HepG2 (cell line): ENCODE results near the gene GALR1. TPM values are rescaled to one million over a fixed set of nuclear protein-coding genes. Genes with fewer than 3 reads are reported as not detected.
"Not testable (repeated sequence)": the region's sequence is repeated elsewhere in the genome, so short reads cannot be mapped to it uniquely, and the experiment has no call there.

ENCODE experiments used
- ATAC-seq: fragments of 200-7000 bp; cut with Tn5 transposase; 3 replicates; pipeline ENCODE4 v1.9.1; 2020; ENCODE audit warnings: mild to moderate bottlenecking, moderate library complexity
- BruUV-seq: library from RNA; stranded (reverse); fragments of 400-500 nt; replicated peaks from 2 replicates; lab custom pipeline; 2021; lab: Mats Ljungman, UMichigan
- CTCF ChIA-PET: fragments of 300-600 bp; formaldehyde crosslinking; extraction: SDS; loops from one replicate; lab custom pipeline; 2021; ENCODE audit warnings: low total read pairs, inconsistent platforms, low intra/inter-chr PET ratio; lab: Yijun Ruan, JAX
- POLR2A ChIA-PET: fragments of 350-600 bp; sonication (Branson Sonifier 250); formaldehyde crosslinking; loops from one replicate; lab custom pipeline; 2020; ENCODE audit warnings: antibody characterized with exemption, inconsistent platforms; lab: Yijun Ruan, JAX
- DNase-seq: peaks from one replicate; pipeline ENCODE4 v3.0.0-alpha.2; 2015; ENCODE audit warnings: low spot score
- FAIRE-seq: peaks from 3 replicates; lab custom pipeline; 2011; peaks lifted over from hg19 to GRCh38; lab: Jason Lieb, UNC
- H2AFZ ChIP-seq: one replicate; pipeline ENCODE4 v1.6.1; 2011; ENCODE audit warnings: low read length, inconsistent platforms
- H3K27ac ChIP-seq: fragments of 300-600 bp; 3 replicates; pipeline ENCODE4 v1.8.0; 2011; ENCODE audit warnings: mixed run types, mild to moderate bottlenecking, mixed read lengths, low read length, inconsistent platforms; ENCODE audit not compliant: insufficient read depth; ENCODE audit errors: extremely low read length
- H3K27me3 ChIP-seq, 2 experiments: fragments of 200-600 bp in 1 of 2; 2 replicates in 1 of 2; 3 replicates in 1 of 2; pipeline versions ENCODE4 v1.6.0 to v1.8.0; 2011; ENCODE audit warnings: low read length in 2 of 2, mild to moderate bottlenecking in 2 of 2, moderate library complexity in 2 of 2, inconsistent platforms in 1 of 2; ENCODE audit not compliant: insufficient read depth in 2 of 2, control insufficient read depth in 1 of 2
- H3K36me3 ChIP-seq, 2 experiments: fragments of 200-600 bp in 1 of 2; replicated peaks in 1 of 2; 2 replicates in 1 of 2; 3 replicates in 1 of 2; pipeline versions ENCODE4 v1.5.1 to v1.8.0; 2011; ENCODE audit warnings: low read length in 2 of 2, inconsistent platforms in 1 of 2; ENCODE audit not compliant: insufficient read depth in 2 of 2, control insufficient read depth in 1 of 2
- H3K4me1 ChIP-seq: 2 replicates; pipeline ENCODE4 v1.5.1; 2012; ENCODE audit warnings: low read length, inconsistent platforms; ENCODE audit not compliant: insufficient read depth
- H3K4me2 ChIP-seq: 2 replicates; pipeline ENCODE4 v1.6.0; 2011; ENCODE audit warnings: low read depth, low read length, inconsistent platforms
- H3K4me3 ChIP-seq, 3 experiments: fragments of 200-600 bp in 1 of 3; sonication (generic), shearing (Covaris generic) in 1 of 3; replicated peaks in 1 of 3; 2 replicates each; pipeline ENCODE4 v1.5.1; 2011 to 2016; ENCODE audit warnings: low read length in 3 of 3, inconsistent platforms in 2 of 3, low read depth in 2 of 3, mild to moderate bottlenecking in 2 of 3, control low read depth in 1 of 3, mixed read lengths in 1 of 3; ENCODE audit not compliant: insufficient read depth in 1 of 3
- H3K79me2 ChIP-seq: one replicate; pipeline ENCODE4 v1.6.1; 2011; ENCODE audit warnings: low read length, inconsistent platforms; ENCODE audit not compliant: insufficient read depth
- H3K9ac ChIP-seq: 2 replicates; pipeline ENCODE4 v1.6.0; 2011; ENCODE audit warnings: mild to moderate bottlenecking, low read depth, low read length, inconsistent platforms; ENCODE audit not compliant: insufficient read depth
- H3K9me3 ChIP-seq: 2 replicates; pipeline ENCODE4 v1.5.1; 2012; ENCODE audit warnings: mild to moderate bottlenecking, low read length
- H4K20me1 ChIP-seq: 2 replicates; pipeline ENCODE4 v1.6.0; 2011; ENCODE audit warnings: inconsistent platforms, mild to moderate bottlenecking, low read length, moderate library complexity; ENCODE audit not compliant: insufficient read depth
- CBX2 ChIP-seq, 2 experiments: fragments of 200-600 bp in 1 of 2; sonication (generic); formaldehyde crosslinking in 1 of 2; IDR thresholded peaks; 2 replicates each; pipeline versions ENCODE4 v1.7.0 to v1.8.1; 2018 to 2022; ENCODE audit warnings: low read depth in 2 of 2, low read length in 1 of 2, mild to moderate bottlenecking in 1 of 2, missing genetic modification reagents in 1 of 2
- CEBPB ChIP-seq: IDR thresholded peaks from 2 replicates; pipeline ENCODE4 v1.6.1; 2011; ENCODE audit warnings: low read depth, low read length, improper control_type of control experiment, borderline replicate concordance
- FOXA1 ChIP-seq, 2 experiments: fragments of 450-650 bp in 1 of 2; sonication (generic) in 1 of 2; formaldehyde crosslinking in 1 of 2; IDR thresholded peaks; 2 replicates each; pipeline versions ENCODE4 v1.4.0 to v1.6.1; 2016 to 2020; ENCODE audit warnings: missing genetic modification reagents in 1 of 2
- PHB2 ChIP-seq: fragments of 450-650 bp; IDR thresholded peaks from 2 replicates; pipeline ENCODE4 v1.6.1; 2018; ENCODE audit not compliant: partially characterized antibody
- PPARG ChIP-seq: conservative IDR thresholded peaks from 2 replicates; pipeline ENCODE4 v1.6.1; 2016; ENCODE audit warnings: missing biosample characterization, missing genetic modification reagents
- RFX1 ChIP-seq: fragments of 450-650 bp; IDR thresholded peaks from 2 replicates; pipeline ENCODE4 v1.6.1; 2017
- ZMAT3 ChIP-seq: sonication (generic); formaldehyde crosslinking; conservative IDR thresholded peaks from 2 replicates; pipeline ENCODE4 v1.7.0; 2021; ENCODE audit warnings: missing genetic modification reagents
- ZZZ3 ChIP-seq: sonication (generic); formaldehyde crosslinking; IDR thresholded peaks from 2 replicates; pipeline ENCODE4 v1.4.0; 2020; ENCODE audit warnings: missing genetic modification reagents, mild to moderate bottlenecking, borderline replicate concordance
- WGBS: methylation state at CpG from one replicate; pipeline ENCODE4 v1.1.6; 2017; ENCODE audit warnings: low lambda C conversion rate; 5-methylcytosine and 5-hydroxymethylcytosine counted together
- in situ Hi-C: cut with HindIII; loops from 2 replicates; pipeline ENCODE4 v1.10.0; 2017; ENCODE audit warnings: low pct_unique_long_range_greater_than_20kb; ENCODE audit not compliant: extremely low pct_ligation_motif_present
- intact Hi-C: fragments of 100-400 bp; cut with micrococcal nuclease; formaldehyde crosslinking; loops from one replicate; pipeline ENCODE4 v1.10.0; 2022; ENCODE audit not compliant: unreplicated experiment
- polyA plus RNA-seq, 8 experiments: library from polyadenylated mRNA; depleted of rRNA in 3 of 8; stranded (reverse) in 7 of 8; unstranded in 1 of 8; fragments of >200 nt; fragmentation: Illumina TruSeq in 4 of 8; extraction: Trizol in 4 of 8; gene quantifications; 2 replicates each; pipeline versions ENCODE4 v1.2.1 to v1.2.3, GENCODE V29; 2011 to 2016; ENCODE audit warnings: low read depth in 4 of 8, missing spikeins in 1 of 8, mixed read lengths in 1 of 8; ENCODE audit not compliant: insufficient read depth in 1 of 8
- total RNA-seq, 5 experiments: library from RNA; depleted of rRNA; stranded (reverse); fragments of >200 nt; fragmentation: Illumina TruSeq; extraction: Trizol; gene quantifications; 2 replicates each; pipeline ENCODE4 v1.2.3, GENCODE V29; 2016; ENCODE audit warnings: low read depth in 1 of 5
- TF ChIP-seq, protein P1 (sequence below): IDR thresholded peaks from 2 replicates; pipeline ENCODE4 v1.6.1; 2016; ENCODE audit warnings: missing compliant biosample characterization, missing genetic modification reagents, borderline replicate concordance
- TF ChIP-seq, protein P2 (sequence below): sonication (generic); formaldehyde crosslinking; IDR thresholded peaks from 2 replicates; pipeline ENCODE4 v1.8.1; 2023; ENCODE audit warnings: mild to moderate bottlenecking, missing genetic modification reagents, borderline replicate concordance
- TF ChIP-seq, protein P3 (sequence below): sonication (generic); formaldehyde crosslinking; IDR thresholded peaks from 2 replicates; pipeline ENCODE4 v1.4.0; 2020; ENCODE audit warnings: missing genetic modification reagents, borderline replicate concordance

GALR1 gene
- total and polyA plus RNA-seq, 2 of the 13 experiments (the other 11 are each of a cell fraction or from before 2014, with no cell fraction given), result not detected

DNA sequence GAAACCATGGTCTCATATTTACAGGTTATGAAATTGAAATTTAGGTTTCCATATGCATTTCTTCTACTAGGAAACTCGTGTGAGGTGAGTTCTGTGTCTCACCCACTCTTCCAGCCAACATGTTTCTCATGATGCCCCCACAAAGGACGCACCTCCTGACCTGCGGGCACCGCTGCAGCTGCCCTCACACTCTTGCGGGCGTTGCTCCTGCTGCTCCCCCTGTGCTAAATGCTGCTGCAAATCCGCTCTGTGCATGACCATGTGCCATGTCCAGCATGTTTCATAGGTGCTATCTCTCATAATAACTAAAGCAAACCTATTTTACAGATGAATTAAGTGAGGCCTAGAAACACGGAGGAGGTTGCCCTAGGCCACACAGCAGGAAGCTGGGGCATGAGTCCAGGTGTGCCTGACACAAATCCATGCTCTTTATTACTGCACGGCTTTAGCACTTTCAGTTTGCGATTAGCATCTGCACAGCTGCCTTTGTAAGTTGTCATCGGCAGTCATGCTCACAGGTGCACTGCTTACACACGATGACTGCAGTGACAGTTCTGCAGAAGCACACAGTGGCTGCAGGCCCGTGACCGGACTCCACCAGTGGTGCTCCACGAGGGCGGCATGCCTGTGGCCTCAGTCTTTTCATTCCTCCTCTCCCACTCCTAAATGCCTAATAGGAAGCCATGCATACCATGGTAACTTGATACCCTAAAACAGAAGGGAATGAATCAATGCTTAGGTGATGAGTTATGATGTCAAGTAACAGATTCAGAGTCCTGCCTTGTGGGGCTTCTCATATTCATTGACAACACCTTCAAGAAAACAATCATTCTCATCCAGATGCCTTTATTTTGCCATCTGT, 14.9 kb upstream of the GALR1 start:
- Histone ChIP-seq H3K27ac (no peak overlapping the region), H3K4me2 (no peak overlapping the region), H3K36me3 (no peaks in the 10 kb centered on the region), H3K79me2 (no peaks in the 10 kb centered on the region), H3K9ac (no peak overlapping the region), H3K4me3 (no peak overlapping the region), H3K27me3 (peaks cover 3 to 6% of the 10 kb centered on the region in 2 experiments; a peak in 3 of 5 replicates), H3K4me1 (no peaks in the 10 kb centered on the region), H4K20me1 (no peaks in the 10 kb centered on the region), H3K9me3 (no peaks in the 10 kb centered on the region)
- intact Hi-C loops, result no loop called here
- FAIRE-seq (no peak), ATAC-seq (no peak), DNase-seq (no peak)
- CTCF ChIA-PET, result no interaction called here
- WGBS, result 16% methylated on average over 15 of the region's 16 CpGs
- no TSS peak for BruUV-seq
- TF ChIP-seq ZZZ3 (CRISPR knock-in tag) (no peak), RFX1 (no peak), ZMAT3 (CRISPR knock-in tag) (no peak), CBX2 (IDR thresholded peaks at IDR 0.05; ENCODE audit: low read depth, low read length) (no peak), CBX2 (CRISPR knock-in tag; IDR thresholded peaks at IDR 0.05; ENCODE audit: low read depth) (no peak), PHB2 (no peak), PPARG (CRISPR knock-in tag) (no peak), CEBPB (no peak), FOXA1 (IDR thresholded peaks at IDR 0.05) (no peak), FOXA1 (CRISPR knock-in tag; IDR thresholded peaks at IDR 0.05) (no peak)
- TF ChIP-seq, protein P1, sequence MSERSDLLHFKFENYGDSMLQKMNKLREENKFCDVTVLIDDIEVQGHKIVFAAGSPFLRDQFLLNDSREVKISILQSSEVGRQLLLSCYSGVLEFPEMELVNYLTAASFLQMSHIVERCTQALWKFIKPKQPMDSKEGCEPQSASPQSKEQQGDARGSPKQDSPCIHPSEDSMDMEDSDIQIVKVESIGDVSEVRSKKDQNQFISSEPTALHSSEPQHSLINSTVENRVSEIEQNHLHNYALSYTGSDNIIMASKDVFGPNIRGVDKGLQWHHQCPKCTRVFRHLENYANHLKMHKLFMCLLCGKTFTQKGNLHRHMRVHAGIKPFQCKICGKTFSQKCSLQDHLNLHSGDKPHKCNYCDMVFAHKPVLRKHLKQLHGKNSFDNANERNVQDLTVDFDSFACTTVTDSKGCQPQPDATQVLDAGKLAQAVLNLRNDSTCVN, result no peak
- TF ChIP-seq, protein P2, sequence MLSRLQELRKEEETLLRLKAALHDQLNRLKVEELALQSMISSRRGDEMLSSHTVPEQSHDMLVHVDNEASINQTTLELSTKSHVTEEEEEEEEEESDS (CRISPR knock-in tag), result no peak
- TF ChIP-seq, protein P3, sequence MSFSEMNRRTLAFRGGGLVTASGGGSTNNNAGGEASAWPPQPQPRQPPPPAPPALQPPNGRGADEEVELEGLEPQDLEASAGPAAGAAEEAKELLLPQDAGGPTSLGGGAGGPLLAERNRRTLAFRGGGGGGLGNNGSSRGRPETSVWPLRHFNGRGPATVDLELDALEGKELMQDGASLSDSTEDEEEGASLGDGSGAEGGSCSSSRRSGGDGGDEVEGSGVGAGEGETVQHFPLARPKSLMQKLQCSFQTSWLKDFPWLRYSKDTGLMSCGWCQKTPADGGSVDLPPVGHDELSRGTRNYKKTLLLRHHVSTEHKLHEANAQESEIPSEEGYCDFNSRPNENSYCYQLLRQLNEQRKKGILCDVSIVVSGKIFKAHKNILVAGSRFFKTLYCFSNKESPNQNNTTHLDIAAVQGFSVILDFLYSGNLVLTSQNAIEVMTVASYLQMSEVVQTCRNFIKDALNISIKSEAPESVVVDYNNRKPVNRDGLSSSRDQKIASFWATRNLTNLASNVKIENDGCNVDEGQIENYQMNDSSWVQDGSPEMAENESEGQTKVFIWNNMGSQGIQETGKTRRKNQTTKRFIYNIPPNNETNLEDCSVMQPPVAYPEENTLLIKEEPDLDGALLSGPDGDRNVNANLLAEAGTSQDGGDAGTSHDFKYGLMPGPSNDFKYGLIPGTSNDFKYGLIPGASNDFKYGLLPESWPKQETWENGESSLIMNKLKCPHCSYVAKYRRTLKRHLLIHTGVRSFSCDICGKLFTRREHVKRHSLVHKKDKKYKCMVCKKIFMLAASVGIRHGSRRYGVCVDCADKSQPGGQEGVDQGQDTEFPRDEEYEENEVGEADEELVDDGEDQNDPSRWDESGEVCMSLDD (CRISPR knock-in tag), result no peak
- TF ChIP-seq, all 625 proteins: peak for 0
- POLR2A ChIA-PET, result no interaction called here
- no peak overlapping the region for H2AFZ ChIP-seq
- in situ Hi-C loops, result no loop called here

DNA sequence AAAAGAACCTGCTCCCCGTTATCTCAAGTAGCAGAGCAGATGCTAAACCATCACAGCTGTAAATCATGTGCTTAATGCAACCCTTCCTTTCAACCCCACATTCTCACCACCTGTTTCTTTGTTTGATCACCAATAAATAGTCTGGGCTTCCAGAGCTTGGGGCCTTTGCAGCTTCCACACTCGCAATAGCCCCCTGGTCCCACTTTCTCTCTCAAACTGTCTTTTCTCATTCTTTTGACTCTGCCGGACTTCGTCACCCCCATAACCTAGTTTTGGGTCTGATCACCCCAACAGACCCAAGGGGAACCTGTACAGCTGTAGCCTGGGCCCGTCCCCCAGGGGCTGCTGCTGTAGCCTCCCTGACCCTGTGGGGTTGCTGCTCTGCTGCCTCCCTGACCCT, 10.4 kb upstream of the GALR1 start:
- FAIRE-seq, result not testable (repeated sequence)
- 26% methylated on average over 5 of the region's 5 CpGs for WGBS

More for the DNA sequence above, 10.4 kb upstream of the GALR1 start:
- H3K9ac ChIP-seq, H3K79me2 ChIP-seq, H3K4me2 ChIP-seq, BruUV-seq, CTCF ChIA-PET, H4K20me1 ChIP-seq, POLR2A ChIA-PET, H3K36me3 ChIP-seq, H3K4me1 ChIP-seq, H3K4me3 ChIP-seq, ATAC-seq, DNase-seq, H2AFZ ChIP-seq, in situ Hi-C loops, H3K27ac ChIP-seq, intact Hi-C loops, H3K9me3 ChIP-seq: not testable (repeated sequence)
- peaks cover 1 to 10% of the 10 kb centered on the region in 2 experiments; a peak in 3 of 5 replicates for H3K27me3 ChIP-seq
